Kidney epithelial cell (primary cell): ENCODE data around the gene POLN. TPM values are rescaled to one million over a fixed set of nuclear protein-coding genes. Genes with fewer than 3 reads are reported as not detected.

Experiments used
- DNase-seq: peaks from one replicate; pipeline ENCODE4 v3.0.0-alpha.2; 2010; ENCODE audit warnings: low read depth
- H3K27me3 ChIP-seq: 2 replicates; pipeline ENCODE4 v1.6.0; 2011; ENCODE audit warnings: low read length; ENCODE audit not compliant: control insufficient read depth, insufficient read depth
- H3K36me3 ChIP-seq: 2 replicates; pipeline ENCODE4 v1.5.1; 2011; ENCODE audit warnings: low read length; ENCODE audit not compliant: control insufficient read depth, insufficient read depth
- H3K4me3 ChIP-seq: 2 replicates; pipeline ENCODE4 v1.5.1; 2011; ENCODE audit warnings: low read depth, mild to moderate bottlenecking, control low read depth, low read length
- total RNA-seq: library from RNA; depleted of rRNA; stranded (reverse); fragments of >200 nt; gene quantifications from 2 replicates; pipeline ENCODE4 v1.2.3, GENCODE V29; 2015
- TF ChIP-seq, protein P1 (sequence below): IDR thresholded peaks from 2 replicates; pipeline ENCODE4 v1.5.1; 2011; ENCODE audit warnings: mild to moderate bottlenecking, moderate library complexity, low read length, control low read depth, inconsistent platforms; ENCODE audit not compliant: insufficient read depth, poor library complexity, severe bottlenecking

The POLN gene
- total RNA-seq, 1 donor from 2014 or later: 0.38 TPM

DNA sequence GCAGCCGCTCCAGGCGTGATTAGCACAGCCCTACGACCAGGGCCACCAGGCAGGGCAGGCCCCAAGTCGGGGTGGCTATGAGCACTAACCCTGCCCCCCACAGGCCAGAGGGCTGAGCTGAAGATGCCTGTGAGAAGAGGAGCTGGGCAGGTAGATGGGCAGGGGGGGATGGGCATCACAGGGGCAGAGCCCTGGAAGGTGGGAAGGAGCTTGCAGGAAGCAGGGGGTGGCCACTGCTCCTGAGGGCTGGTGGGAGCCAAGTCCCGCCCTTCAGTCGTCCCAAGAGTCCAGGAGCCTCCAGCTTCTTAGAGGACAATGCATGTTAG is 27.2 kb upstream of the POLN start:
- TF ChIP-seq, protein P1, sequence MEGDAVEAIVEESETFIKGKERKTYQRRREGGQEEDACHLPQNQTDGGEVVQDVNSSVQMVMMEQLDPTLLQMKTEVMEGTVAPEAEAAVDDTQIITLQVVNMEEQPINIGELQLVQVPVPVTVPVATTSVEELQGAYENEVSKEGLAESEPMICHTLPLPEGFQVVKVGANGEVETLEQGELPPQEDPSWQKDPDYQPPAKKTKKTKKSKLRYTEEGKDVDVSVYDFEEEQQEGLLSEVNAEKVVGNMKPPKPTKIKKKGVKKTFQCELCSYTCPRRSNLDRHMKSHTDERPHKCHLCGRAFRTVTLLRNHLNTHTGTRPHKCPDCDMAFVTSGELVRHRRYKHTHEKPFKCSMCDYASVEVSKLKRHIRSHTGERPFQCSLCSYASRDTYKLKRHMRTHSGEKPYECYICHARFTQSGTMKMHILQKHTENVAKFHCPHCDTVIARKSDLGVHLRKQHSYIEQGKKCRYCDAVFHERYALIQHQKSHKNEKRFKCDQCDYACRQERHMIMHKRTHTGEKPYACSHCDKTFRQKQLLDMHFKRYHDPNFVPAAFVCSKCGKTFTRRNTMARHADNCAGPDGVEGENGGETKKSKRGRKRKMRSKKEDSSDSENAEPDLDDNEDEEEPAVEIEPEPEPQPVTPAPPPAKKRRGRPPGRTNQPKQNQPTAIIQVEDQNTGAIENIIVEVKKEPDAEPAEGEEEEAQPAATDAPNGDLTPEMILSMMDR: no peak
- Histone ChIP-seq H3K27me3 (peaks cover 11% of the 10 kb centered on the region), H3K36me3 (no peaks in the 10 kb centered on the region), H3K4me3 (no peak overlapping the region)
- no peak for DNase-seq

DNA sequence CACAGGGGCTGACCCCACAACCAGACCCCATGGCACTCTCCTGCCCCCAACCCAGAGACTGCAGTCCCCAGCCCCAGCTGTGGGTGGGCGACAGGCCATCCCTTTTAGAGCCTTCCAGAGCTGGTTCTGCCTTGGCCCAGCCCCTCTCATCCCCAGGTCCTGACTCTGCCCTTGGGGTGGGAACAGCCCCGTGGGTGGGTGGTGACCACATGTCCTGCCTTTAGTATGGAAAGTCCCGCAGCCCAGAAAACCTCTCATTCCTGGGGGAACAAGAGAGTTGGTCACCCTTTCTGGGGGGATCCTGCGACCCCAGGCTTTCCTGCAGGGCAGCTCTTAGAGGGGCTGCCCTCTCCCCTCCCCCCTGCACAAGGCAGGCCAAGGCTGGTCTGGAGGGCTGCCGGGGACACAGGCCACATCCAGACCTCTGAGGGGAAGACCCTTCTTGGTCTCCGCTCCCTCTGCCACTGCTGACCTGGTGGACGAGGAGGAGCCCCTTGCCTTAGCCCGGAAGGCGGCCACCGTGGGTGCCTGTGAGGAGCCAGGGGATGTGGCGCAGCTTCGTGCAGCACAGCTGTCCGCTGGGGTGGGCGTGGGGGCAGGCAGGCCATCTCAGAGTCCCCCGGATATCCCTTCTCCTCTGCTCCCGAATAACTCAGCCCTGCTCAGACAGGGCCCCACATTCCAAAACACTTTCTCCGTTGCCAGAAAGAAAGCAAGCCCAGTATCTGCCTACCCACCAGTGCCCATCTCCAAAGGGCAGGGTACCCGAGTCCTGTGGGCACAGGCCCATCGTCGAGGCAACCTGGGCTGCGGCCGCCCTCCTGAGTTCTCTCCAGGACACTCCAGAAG is 26.7 kb upstream of the POLN start:
- peaks cover 9% of the 10 kb centered on the region for H3K27me3 ChIP-seq
- no peak for DNase-seq
- TF ChIP-seq, protein P1: no peak
- H3K36me3 ChIP-seq: no peaks in the 10 kb centered on the region
- no peak overlapping the region for H3K4me3 ChIP-seq

DNA sequence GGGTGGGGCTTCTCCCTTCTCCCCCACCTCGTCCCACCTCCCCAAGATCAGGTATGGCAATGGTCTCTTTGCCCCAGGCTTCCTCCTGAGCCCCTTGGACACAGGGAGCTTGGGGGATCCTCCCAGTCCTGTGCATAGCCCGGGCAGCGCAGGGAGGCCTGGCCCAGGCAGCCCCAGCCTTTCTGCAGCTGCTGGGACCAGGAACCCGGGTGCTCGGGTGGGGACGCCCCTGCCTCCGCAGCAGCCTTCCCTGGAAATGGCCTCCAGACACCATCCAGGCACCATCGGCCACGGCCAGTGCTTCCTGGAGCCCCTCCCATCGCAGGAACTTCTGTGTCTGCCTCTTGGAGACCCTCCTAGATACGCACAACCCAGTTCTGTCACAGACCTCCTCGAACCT is 25.9 kb upstream of the POLN start:
- Histone ChIP-seq H3K4me3 (no peak overlapping the region), H3K27me3 (peaks cover 6% of the 10 kb centered on the region), H3K36me3 (no peaks in the 10 kb centered on the region)
- DNase-seq: no peak
- TF ChIP-seq, protein P1: no peak

DNA sequence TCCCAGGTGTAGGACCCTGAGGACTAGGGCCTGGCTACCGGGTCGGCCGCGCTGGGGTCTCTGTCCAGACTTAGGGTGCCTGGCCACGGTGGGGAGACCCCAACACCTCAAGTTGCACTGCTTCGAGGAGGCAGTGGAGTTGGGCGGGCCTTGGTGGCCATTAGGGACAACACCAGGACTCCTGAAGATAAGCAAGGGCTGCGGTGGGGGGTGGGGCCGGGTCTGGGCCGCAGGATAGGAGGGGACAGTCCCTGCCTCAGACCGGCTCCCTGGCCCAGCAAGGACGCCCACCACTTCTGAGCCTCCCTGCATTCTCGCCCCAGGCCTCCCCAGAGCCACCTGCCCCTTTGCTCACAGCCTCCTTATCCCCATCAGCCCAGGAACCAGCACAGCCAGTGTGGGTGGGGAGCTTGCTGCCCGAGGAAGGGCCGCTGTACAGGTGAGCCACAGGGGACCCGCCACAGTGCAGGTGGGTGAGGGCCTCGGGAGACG is 25.4 kb upstream of the POLN start:
- TF ChIP-seq, protein P1: no peak
- DNase-seq: no peak
- peaks cover 4% of the 10 kb centered on the region for H3K27me3 ChIP-seq
- H3K36me3 ChIP-seq: no peaks in the 10 kb centered on the region
- H3K4me3 ChIP-seq: no peak overlapping the region

DNA sequence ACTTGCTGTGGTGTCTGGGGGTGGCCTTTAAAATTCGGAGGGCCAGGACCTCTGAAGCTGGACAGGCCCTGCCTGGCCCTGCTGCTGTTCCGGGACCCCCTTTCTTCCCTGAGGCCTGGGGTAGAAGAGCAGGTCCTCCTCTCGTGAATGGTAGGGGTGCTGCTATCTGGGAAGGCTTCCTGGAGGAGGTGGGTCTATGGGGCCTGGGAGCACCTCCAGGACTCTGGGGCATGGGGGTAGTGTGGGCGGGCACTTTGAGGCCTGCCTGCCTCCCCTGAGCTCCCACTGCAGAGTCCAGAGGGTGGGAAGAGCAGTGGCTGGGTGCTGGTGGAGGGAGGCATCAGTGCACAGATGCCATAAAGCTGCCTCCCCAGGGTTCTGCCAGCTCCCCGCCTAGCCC is 24.9 kb upstream of the POLN start:
- DNase-seq: no peak
- Histone ChIP-seq H3K27me3 (peaks cover 4% of the 10 kb centered on the region), H3K4me3 (no peak overlapping the region), H3K36me3 (no peaks in the 10 kb centered on the region)
- TF ChIP-seq, protein P1: no peak

DNA sequence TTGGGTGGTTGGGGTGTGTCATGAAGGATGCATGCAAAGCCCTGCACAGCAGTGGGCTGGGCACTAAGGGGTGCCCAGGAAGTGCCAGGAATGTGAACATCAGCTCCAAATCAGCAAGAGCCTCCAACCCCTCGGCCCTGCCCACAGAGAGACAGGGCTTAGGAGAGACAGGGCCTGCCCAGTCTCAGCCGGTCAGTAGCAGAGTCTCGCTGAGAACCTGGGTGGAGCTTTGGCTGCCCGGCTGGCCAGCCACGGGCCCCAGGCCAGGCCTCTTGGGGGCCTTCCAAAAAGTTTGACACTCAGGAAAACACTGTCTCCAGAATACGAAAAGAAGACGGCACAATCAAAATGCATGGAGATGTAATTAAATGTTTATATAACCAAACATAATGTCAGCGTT is 24.3 kb upstream of the POLN start:
- Histone ChIP-seq H3K4me3 (no peak overlapping the region), H3K27me3 (peaks cover 4% of the 10 kb centered on the region), H3K36me3 (no peaks in the 10 kb centered on the region)
- TF ChIP-seq, protein P1: no peak
- DNase-seq: no peak
